GM12878 (cell line): ENCODE results near the gene EFCAB11. TPM values are rescaled to one million over a fixed set of nuclear protein-coding genes. Genes with fewer than 3 reads are reported as not detected.

Experiments
- ATAC-seq: fragments of 200-7000 bp; cut with Tn5 transposase; 3 replicates; pipeline ENCODE4 v1.9.1; 2020; ENCODE audit warnings: mild to moderate bottlenecking, moderate library complexity
- BruUV-seq: library from RNA; stranded (reverse); fragments of 400-500 nt; replicated peaks from 2 replicates; lab custom pipeline; 2021; lab: Mats Ljungman, UMichigan
- CTCF ChIA-PET: fragments of 300-600 bp; sonication (Branson Sonifier 250); formaldehyde crosslinking; extraction: SDS; loops from one replicate; lab custom pipeline; 2021; ENCODE audit warnings: inconsistent platforms; lab: Yijun Ruan, JAX
- POLR2A ChIA-PET: fragments of 350-600 bp; formaldehyde crosslinking; extraction: SDS; loops from one replicate; lab custom pipeline; 2021; ENCODE audit warnings: inconsistent platforms; lab: Charles Lee
- RAD21 ChIA-PET: fragments of 300-600 bp; sonication (Branson Sonifier 250); formaldehyde crosslinking; loops from one replicate; lab custom pipeline; 2023; ENCODE audit warnings: antibody characterized with exemption; ENCODE audit not compliant: unreplicated experiment; lab: Charles Lee
- SMC1A ChIA-PET: fragments of 300-600 bp; sonication (Branson Sonifier 250); formaldehyde crosslinking; loops from one replicate; lab custom pipeline; 2023; ENCODE audit not compliant: unreplicated experiment, uncharacterized antibody; lab: Charles Lee
- DNase-seq: peaks from one replicate; pipeline ENCODE4 v3.0.0-alpha.2; 2011; ENCODE audit warnings: low read depth, low spot score
- FAIRE-seq: peaks from 3 replicates; lab custom pipeline; 2011; peaks lifted over from hg19 to GRCh38; lab: Jason Lieb, UNC
- H2AFZ ChIP-seq: 2 replicates; pipeline ENCODE4 v1.6.0; 2011; ENCODE audit warnings: low read depth, low read length, control low read depth; ENCODE audit not compliant: control insufficient read depth
- H3K27ac ChIP-seq: 2 replicates; pipeline ENCODE4 v1.5.1; 2011; ENCODE audit warnings: control low read depth; ENCODE audit not compliant: control insufficient read depth, insufficient read depth
- H3K27me3 ChIP-seq, 2 experiments: replicated peaks in 1 of 2; 2 replicates each; pipeline versions ENCODE4 v1.6.0 to v1.6.1; 2011; ENCODE audit warnings: low read length in 1 of 2; ENCODE audit not compliant: control insufficient read depth in 2 of 2, insufficient read depth in 2 of 2
- H3K36me3 ChIP-seq, 2 experiments: 2 replicates each; pipeline ENCODE4 v1.5.1; 2011; ENCODE audit warnings: low read length in 1 of 2; ENCODE audit not compliant: control insufficient read depth in 2 of 2, insufficient read depth in 2 of 2
- H3K4me1 ChIP-seq: 2 replicates; pipeline ENCODE4 v1.6.1; 2011; ENCODE audit warnings: mild to moderate bottlenecking, low read length, moderate library complexity, mixed read lengths; ENCODE audit not compliant: control insufficient read depth, insufficient read depth
- H3K4me2 ChIP-seq: 2 replicates; pipeline ENCODE4 v1.6.0; 2011; ENCODE audit warnings: control low read depth; ENCODE audit not compliant: control insufficient read depth, insufficient read depth
- H3K4me3 ChIP-seq: fragments of 200-600 bp; sonication (generic); 2 replicates; pipeline ENCODE4 v1.5.1; 2016
- H3K79me2 ChIP-seq: 2 replicates; pipeline ENCODE4 v1.6.0; 2011; ENCODE audit warnings: low read length; ENCODE audit not compliant: control insufficient read depth, insufficient read depth
- H3K9ac ChIP-seq: 2 replicates; pipeline ENCODE4 v1.8.0; 2011; ENCODE audit warnings: low read length, control low read depth, mixed read lengths; ENCODE audit not compliant: control insufficient read depth, insufficient read depth
- H3K9me3 ChIP-seq: replicated peaks from 3 replicates; pipeline ENCODE4 v1.5.1; 2011; ENCODE audit warnings: mild to moderate bottlenecking, low read length; ENCODE audit not compliant: control insufficient read depth, insufficient read depth
- H4K20me1 ChIP-seq: 2 replicates; pipeline ENCODE4 v1.6.0; 2011; ENCODE audit not compliant: control insufficient read depth, insufficient read depth
- BHLHE40 ChIP-seq, 2 experiments: fragments of 450-650 bp in 1 of 2; IDR thresholded peaks; 2 replicates each; pipeline ENCODE4 v1.6.1; 2011 to 2017; ENCODE audit warnings: low read depth in 2 of 2, borderline replicate concordance in 1 of 2, improper control_type of control experiment in 1 of 2, low read length in 1 of 2, mild to moderate bottlenecking in 1 of 2
- BRCA1 ChIP-seq: IDR thresholded peaks from 2 replicates; pipeline ENCODE4 v1.6.1; 2011; ENCODE audit warnings: low read depth, low read length, improper control_type of control experiment
- EP300 ChIP-seq, 2 experiments: fragments of 150-350 bp in 1 of 2; IDR thresholded peaks; 2 replicates each; pipeline ENCODE4 v1.6.1; 2011 to 2012; ENCODE audit warnings: low read depth in 2 of 2, low read length in 2 of 2, borderline replicate concordance in 1 of 2, improper control_type of control experiment in 1 of 2, inconsistent platforms in 1 of 2; ENCODE audit not compliant: control insufficient read depth in 1 of 2
- STAT3 ChIP-seq: IDR thresholded peaks from 2 replicates; pipeline ENCODE4 v1.6.1; 2011; ENCODE audit warnings: low read depth, low read length, improper control_type of control experiment
- ZNF217 ChIP-seq: fragments of 450-650 bp; IDR thresholded peaks from 2 replicates; pipeline ENCODE4 v1.6.1; 2017; ENCODE audit warnings: antibody characterized with exemption, mild to moderate bottlenecking
- ZNF274 ChIP-seq: IDR thresholded peaks from one replicate; pipeline ENCODE4 v1.8.0; 2011; ENCODE audit not compliant: insufficient read length, insufficient read depth
- WGBS: methylation state at CpG from one replicate; pipeline ENCODE4 v1.1.6; 2016; ENCODE audit warnings: low lambda C conversion rate; ENCODE audit not compliant: insufficient replicate concordance, insufficient coverage; ENCODE audit errors: missing lambda C conversion rate; 5-methylcytosine and 5-hydroxymethylcytosine counted together
- in situ Hi-C: fragments of 300-500 bp; cut with MboI; formaldehyde crosslinking; loops from 9 replicates; pipeline ENCODE4 v1.14.3; 2018; ENCODE audit warnings: mixed read lengths
- intact Hi-C: fragments of 100-400 bp; cut with micrococcal nuclease; formaldehyde crosslinking; loops from one replicate; pipeline ENCODE4 v1.14.2; 2022; ENCODE audit not compliant: unreplicated experiment
- polyA plus RNA-seq, 11 experiments: library from polyadenylated mRNA; depleted of rRNA in 4 of 11; unstranded in 6 of 11; stranded (reverse) in 5 of 11; fragments of >200 nt; fragmentation: Nextera tagmentation in 4 of 11; fragmentation: Illumina TruSeq in 1 of 11; extraction: Ambion mirVana in 4 of 11; extraction: Trizol in 1 of 11; gene quantifications; 1 replicate in 1 of 11; 2 replicates in 10 of 11; pipeline versions ENCODE4 v1.2.1 to v1.2.3, GENCODE V29; 2011 to 2016; ENCODE audit warnings: inconsistent platforms in 2 of 11, missing spikeins in 2 of 11, low read depth in 1 of 11
- total RNA-seq, 4 experiments: library from RNA; depleted of rRNA in 3 of 4; stranded (reverse); fragments of >200 nt in 3 of 4; fragmentation: Illumina TruSeq in 1 of 4; extraction: Trizol in 1 of 4; gene quantifications; 2 replicates each; pipeline versions ENCODE4 v1.2.1 to v1.2.3, GENCODE V29; 2013 to 2021
- TF ChIP-seq, protein P1 (sequence below): IDR thresholded peaks from 2 replicates; pipeline ENCODE4 v1.6.1; 2011; ENCODE audit warnings: borderline replicate concordance, low read depth, mild to moderate bottlenecking, moderate library complexity, low read length; ENCODE audit not compliant: insufficient read depth, poor library complexity, severe bottlenecking
- TF ChIP-seq, protein P2 (sequence below): fragments of 450-650 bp; IDR thresholded peaks from 2 replicates; pipeline ENCODE4 v1.6.1; 2017; ENCODE audit warnings: mild to moderate bottlenecking, moderate library complexity

EFCAB11 gene
- total and polyA plus RNA-seq, 10 of the 15 experiments (the other 5 are each of a cell fraction or from before 2014, with no cell fraction given): 8.6 to 37.4 (median 18.0) TPM

GRCh38 chr14:89900802-89901201 is 53.7 kb downstream of the EFCAB11 start:
- H3K27ac ChIP-seq: no peak overlapping the region

More at GRCh38 chr14:89900802-89901201, 53.7 kb downstream of the EFCAB11 start:
- SMC1A ChIA-PET: interaction anchor here (0.8 to 1.5 kb wide), 2 partner anchors 127 to 723 kb away, joined by 3 read pairs; no protein-coding TSS in a partner anchor
- no peak for FAIRE-seq
- H3K27me3 ChIP-seq: no peaks in the 10 kb centered on the region
- H3K9ac ChIP-seq: no peak overlapping the region
- H3K79me2 ChIP-seq: no peaks in the 10 kb centered on the region
- 61% methylated on average over 4 of the region's 4 CpGs for whole genome bisulfite sequencing
- in situ Hi-C loops: no loop called here
- H4K20me1 ChIP-seq: no peaks in the 10 kb centered on the region
- H3K4me3 ChIP-seq: no peak overlapping the region
- CTCF ChIA-PET: interaction anchor here (1.0 to 1.5 kb wide), 3 partner anchors 130 to 862 kb away, joined by 3 to 5 read pairs (median 4); no protein-coding TSS in a partner anchor
- ATAC-seq: no peak
- POLR2A ChIA-PET: no interaction called here
- RAD21 ChIA-PET: no interaction called here
- DNase-seq: no peak
- no peaks in the 10 kb centered on the region for H3K9me3 ChIP-seq
- no peak overlapping the region for H2AFZ ChIP-seq
- no TSS peak for BruUV-seq
- intact Hi-C loops: loop anchor here (1.0 to 5.0 kb wide), 4 partner anchors 129 to 874 kb away; no protein-coding TSS in a partner anchor
- no peaks in the 10 kb centered on the region for H3K36me3 ChIP-seq
- TF ChIP-seq, protein P1, sequence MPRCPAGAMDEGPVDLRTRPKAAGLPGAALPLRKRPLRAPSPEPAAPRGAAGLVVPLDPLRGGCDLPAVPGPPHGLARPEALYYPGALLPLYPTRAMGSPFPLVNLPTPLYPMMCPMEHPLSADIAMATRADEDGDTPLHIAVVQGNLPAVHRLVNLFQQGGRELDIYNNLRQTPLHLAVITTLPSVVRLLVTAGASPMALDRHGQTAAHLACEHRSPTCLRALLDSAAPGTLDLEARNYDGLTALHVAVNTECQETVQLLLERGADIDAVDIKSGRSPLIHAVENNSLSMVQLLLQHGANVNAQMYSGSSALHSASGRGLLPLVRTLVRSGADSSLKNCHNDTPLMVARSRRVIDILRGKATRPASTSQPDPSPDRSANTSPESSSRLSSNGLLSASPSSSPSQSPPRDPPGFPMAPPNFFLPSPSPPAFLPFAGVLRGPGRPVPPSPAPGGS: no peak
- TF ChIP-seq STAT3 (no peak), EP300 (IDR thresholded peaks at IDR 0.05; ENCODE audit: borderline replicate concordance in 1 of 2, control insufficient read depth in 1 of 2, low read depth in 2 of 2, low read length in 2 of 2) (no peak), BHLHE40 (IDR thresholded peaks at IDR 0.05; ENCODE audit: borderline replicate concordance in 1 of 2, low read depth in 2 of 2, low read length in 1 of 2) (no peak), ZNF274 (no peak), ZNF217 (no peak), BRCA1 (no peak)
- TF ChIP-seq, protein P2, sequence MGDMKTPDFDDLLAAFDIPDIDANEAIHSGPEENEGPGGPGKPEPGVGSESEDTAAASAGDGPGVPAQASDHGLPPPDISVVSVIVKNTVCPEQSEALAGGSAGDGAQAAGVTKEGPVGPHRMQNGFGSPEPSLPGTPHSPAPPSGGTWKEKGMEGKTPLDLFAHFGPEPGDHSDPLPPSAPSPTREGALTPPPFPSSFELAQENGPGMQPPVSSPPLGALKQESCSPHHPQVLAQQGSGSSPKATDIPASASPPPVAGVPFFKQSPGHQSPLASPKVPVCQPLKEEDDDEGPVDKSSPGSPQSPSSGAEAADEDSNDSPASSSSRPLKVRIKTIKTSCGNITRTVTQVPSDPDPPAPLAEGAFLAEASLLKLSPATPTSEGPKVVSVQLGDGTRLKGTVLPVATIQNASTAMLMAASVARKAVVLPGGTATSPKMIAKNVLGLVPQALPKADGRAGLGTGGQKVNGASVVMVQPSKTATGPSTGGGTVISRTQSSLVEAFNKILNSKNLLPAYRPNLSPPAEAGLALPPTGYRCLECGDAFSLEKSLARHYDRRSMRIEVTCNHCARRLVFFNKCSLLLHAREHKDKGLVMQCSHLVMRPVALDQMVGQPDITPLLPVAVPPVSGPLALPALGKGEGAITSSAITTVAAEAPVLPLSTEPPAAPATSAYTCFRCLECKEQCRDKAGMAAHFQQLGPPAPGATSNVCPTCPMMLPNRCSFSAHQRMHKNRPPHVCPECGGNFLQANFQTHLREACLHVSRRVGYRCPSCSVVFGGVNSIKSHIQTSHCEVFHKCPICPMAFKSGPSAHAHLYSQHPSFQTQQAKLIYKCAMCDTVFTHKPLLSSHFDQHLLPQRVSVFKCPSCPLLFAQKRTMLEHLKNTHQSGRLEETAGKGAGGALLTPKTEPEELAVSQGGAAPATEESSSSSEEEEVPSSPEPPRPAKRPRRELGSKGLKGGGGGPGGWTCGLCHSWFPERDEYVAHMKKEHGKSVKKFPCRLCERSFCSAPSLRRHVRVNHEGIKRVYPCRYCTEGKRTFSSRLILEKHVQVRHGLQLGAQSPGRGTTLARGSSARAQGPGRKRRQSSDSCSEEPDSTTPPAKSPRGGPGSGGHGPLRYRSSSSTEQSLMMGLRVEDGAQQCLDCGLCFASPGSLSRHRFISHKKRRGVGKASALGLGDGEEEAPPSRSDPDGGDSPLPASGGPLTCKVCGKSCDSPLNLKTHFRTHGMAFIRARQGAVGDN: no peak
- H3K4me1 ChIP-seq: no peaks in the 10 kb centered on the region
- no peak overlapping the region for H3K4me2 ChIP-seq
